Peyer's patch (tissue), 4 donors: ENCODE results near the gene ELAC1.

Source experiments
- CTCF ChIP-seq, 6 experiments: fragments of 450-650 bp in 4 of 6; fragments of 200-600 bp in 2 of 6; sonication (generic) in 1 of 6; IDR thresholded peaks; one replicate each; pipeline ENCODE4 v1.5.1; 2017 to 2019; ENCODE audit warnings: antibody characterized with exemption in 6 of 6, mild to moderate bottlenecking in 3 of 6, moderate library complexity in 1 of 6
- POLR2A ChIP-seq, 2 donors: fragments of 450-650 bp; IDR thresholded peaks; one replicate each; pipeline ENCODE4 v1.5.1; 2017; ENCODE audit warnings: antibody characterized with exemption in 2 of 2, mild to moderate bottlenecking in 2 of 2, moderate library complexity in 2 of 2

GRCh38 chr18:50937183-50937582 lies 30.7 kb upstream of the ELAC1 start:
- TF ChIP-seq CTCF (IDR thresholded peaks at IDR 0.05) (no peak), POLR2A (IDR thresholded peaks at IDR 0.05) (no peak)
